H1 (cell line): ENCODE measurements around the gene APOBR. TPM values are rescaled to one million over a fixed set of nuclear protein-coding genes. Genes with fewer than 3 reads are reported as not detected.

Experiments used
- CBX8 ChIP-seq: fragments of 300-800, 300-1000 bp; sonication (generic); IDR thresholded peaks from 2 replicates; pipeline ENCODE4 v1.7.1; 2016; ENCODE audit warnings: low read depth, low read length, borderline replicate concordance
- GTF2F1 ChIP-seq: IDR thresholded peaks from 2 replicates; pipeline ENCODE4 v1.6.1; 2012; ENCODE audit warnings: low read depth, low read length, improper control_type of control experiment, borderline replicate concordance
- HDAC6 ChIP-seq: IDR thresholded peaks from one replicate; pipeline ENCODE4 v1.7.1; 2012; ENCODE audit warnings: low read depth, mild to moderate bottlenecking, inconsistent platforms, low read length, moderate library complexity
- KDM5A ChIP-seq: fragments of 200-600 bp; IDR thresholded peaks from 2 replicates; pipeline ENCODE4 v1.7.1; 2012; ENCODE audit warnings: mild to moderate bottlenecking, low read length, inconsistent platforms, mixed read lengths
- RXRA ChIP-seq: IDR thresholded peaks from 2 replicates; pipeline ENCODE4 v1.6.1; 2011; ENCODE audit warnings: low read depth, mild to moderate bottlenecking, low read length, moderate library complexity; ENCODE audit not compliant: insufficient read depth
- polyA plus RNA-seq, 7 experiments: library from polyadenylated mRNA; depleted of rRNA in 3 of 7; stranded (reverse) in 5 of 7; unstranded in 2 of 7; fragments of >200 nt in 5 of 7; fragments of 200-250 nt in 2 of 7; gene quantifications; 1 replicate in 5 of 7; 2 replicates in 1 of 7; 4 replicates in 1 of 7; pipeline versions ENCODE4 v1.2.1 to v1.2.3, GENCODE V29; 2011 to 2013; ENCODE audit warnings: missing spikeins in 2 of 7, mixed read lengths in 2 of 7
- total RNA-seq: library from RNA; stranded (reverse); fragmentation: NEBNext Ultra II Directional; extraction: Animal tissue kit (Norgen Biotek cat#: 25700); gene quantifications from 2 replicates; pipeline ENCODE4 v1.2.1, GENCODE V29; 2021

APOBR gene
- total and polyA plus RNA-seq, 2 of the 8 experiments (the other 6 are each of a cell fraction or from before 2014, with no cell fraction given): not detected

DNA sequence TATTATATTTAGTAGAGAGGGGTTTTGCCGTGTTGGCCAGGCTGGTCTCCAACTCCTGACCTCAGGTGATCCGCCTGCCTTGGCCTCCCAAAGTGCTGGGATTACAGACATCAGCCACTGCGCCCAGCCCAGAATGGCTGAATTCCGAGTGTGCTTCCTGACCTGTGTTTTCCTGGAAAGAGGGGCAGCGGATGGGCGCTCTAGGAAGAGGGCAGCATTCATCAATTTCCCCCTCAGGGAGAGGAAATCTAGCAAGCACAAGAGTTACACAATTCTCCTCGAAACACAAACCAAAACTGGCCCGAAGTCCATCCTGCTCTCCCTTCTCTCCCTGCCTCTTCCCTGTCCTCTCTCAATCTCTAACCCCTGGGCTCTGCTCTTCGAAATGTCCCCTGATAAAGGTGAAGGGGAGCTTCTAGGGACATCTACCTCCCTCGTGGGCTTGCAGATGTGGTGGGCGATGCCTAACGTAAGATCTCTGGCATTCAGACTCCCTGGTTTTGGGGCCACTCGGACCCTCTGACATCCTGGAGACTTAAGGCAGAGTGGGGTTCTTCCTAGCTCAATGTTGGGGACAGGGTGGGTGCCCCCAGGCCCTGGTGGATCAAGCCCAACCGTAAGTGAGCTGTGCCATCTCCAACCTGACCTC lies 11.2 kb downstream of the APOBR start (continued):
- TF ChIP-seq HDAC6 (no peak), RXRA (no peak), CBX8 (no peak), KDM5A (no peak), GTF2F1 (no peak)
